ENCODE measurements around the gene CACNA2D3. TPM values are rescaled to one million over a fixed set of nuclear protein-coding genes. Genes with fewer than 3 reads are reported as not detected.

CACNA2D3 gene
- total RNA-seq, 4 donors from 2014 or later, result 0.27 to 1.5 (median 0.79) TPM

DNA sequence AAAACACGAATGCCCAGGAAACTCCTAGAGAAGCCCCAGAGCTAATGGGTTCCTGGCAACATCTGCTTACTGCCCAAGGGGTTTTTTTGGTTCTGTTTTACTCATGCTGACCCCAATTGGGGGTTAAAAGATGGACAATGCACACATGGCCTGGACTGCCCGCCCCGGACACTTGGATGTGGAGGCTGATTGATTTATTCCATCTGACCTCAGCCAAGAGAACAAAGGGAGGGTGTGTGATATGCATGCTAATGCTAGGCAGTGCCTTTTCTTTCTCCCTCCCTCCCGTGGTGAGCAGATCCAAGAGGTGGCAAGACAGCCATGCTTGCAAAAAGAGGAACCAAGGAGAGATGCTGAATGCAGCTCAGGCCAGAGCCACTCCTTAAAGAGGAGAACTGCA lies 808.8 kb downstream of the CACNA2D3 start:
- TF ChIP-seq, protein P1, sequence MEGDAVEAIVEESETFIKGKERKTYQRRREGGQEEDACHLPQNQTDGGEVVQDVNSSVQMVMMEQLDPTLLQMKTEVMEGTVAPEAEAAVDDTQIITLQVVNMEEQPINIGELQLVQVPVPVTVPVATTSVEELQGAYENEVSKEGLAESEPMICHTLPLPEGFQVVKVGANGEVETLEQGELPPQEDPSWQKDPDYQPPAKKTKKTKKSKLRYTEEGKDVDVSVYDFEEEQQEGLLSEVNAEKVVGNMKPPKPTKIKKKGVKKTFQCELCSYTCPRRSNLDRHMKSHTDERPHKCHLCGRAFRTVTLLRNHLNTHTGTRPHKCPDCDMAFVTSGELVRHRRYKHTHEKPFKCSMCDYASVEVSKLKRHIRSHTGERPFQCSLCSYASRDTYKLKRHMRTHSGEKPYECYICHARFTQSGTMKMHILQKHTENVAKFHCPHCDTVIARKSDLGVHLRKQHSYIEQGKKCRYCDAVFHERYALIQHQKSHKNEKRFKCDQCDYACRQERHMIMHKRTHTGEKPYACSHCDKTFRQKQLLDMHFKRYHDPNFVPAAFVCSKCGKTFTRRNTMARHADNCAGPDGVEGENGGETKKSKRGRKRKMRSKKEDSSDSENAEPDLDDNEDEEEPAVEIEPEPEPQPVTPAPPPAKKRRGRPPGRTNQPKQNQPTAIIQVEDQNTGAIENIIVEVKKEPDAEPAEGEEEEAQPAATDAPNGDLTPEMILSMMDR (IDR thresholded peaks at IDR 0.05), result no peak
- no peak for TF ChIP-seq POLR2A (IDR thresholded peaks at IDR 0.05)
- no peak for DNase-seq (ENCODE audit: low spot score in 2 of 2)
- WGBS, 2 donors, result 66 to 71% methylated on average over 4 of the region's 4 CpGs
- intact Hi-C loops (cut with DNase I; ENCODE audit: low total_unique reads), result no loop called here
- no peak overlapping the region for H3K4me3 ChIP-seq (ENCODE audit: low read depth, poor library complexity, severe bottlenecking)

DNA sequence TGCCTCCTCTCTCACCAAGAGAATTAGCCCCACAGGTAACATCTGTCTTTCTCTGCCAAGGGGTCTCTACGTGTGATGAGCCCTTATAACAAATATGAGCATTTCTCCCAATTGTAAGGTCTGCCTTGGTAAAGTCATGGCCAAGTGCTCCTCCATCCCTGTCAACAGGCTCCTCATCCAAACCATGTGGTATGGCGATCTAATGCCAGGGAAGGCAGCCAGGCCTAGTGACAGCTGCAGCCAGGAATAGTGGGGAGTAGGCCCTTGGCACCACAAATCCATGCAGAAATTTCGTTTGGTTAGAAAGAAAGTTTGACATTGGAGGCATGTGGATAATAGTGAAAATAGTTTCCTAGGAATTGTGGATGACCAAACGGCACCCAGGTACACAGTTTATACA lies 810.3 kb downstream of the CACNA2D3 start:
- H3K4me3 ChIP-seq (ENCODE audit: low read depth, poor library complexity, severe bottlenecking), result no peak overlapping the region
- 30 to 38% methylated on average over 4 of the region's 4 CpGs for WGBS, 2 donors
- intact Hi-C loops (cut with DNase I; ENCODE audit: low total_unique reads), result no loop called here
- DNase-seq (ENCODE audit: low spot score in 2 of 2), result no peak
- TF ChIP-seq POLR2A (IDR thresholded peaks at IDR 0.05), result no peak
- TF ChIP-seq, protein P1 (IDR thresholded peaks at IDR 0.05), result no peak

GRCh38 chr3:54935869-54936268 lies 813.5 kb downstream of the CACNA2D3 start:
- no peak for DNase-seq (ENCODE audit: low spot score in 2 of 2)
- WGBS, 2 donors, result 87 to 89% methylated on average over 3 of the region's 3 CpGs
- TF ChIP-seq, protein P1 (IDR thresholded peaks at IDR 0.05), result no peak
- TF ChIP-seq POLR2A (IDR thresholded peaks at IDR 0.05), result no peak
- no peak overlapping the region for H3K4me3 ChIP-seq (ENCODE audit: low read depth, poor library complexity, severe bottlenecking)
- intact Hi-C loops (cut with DNase I; ENCODE audit: low total_unique reads), result no loop called here

DNA sequence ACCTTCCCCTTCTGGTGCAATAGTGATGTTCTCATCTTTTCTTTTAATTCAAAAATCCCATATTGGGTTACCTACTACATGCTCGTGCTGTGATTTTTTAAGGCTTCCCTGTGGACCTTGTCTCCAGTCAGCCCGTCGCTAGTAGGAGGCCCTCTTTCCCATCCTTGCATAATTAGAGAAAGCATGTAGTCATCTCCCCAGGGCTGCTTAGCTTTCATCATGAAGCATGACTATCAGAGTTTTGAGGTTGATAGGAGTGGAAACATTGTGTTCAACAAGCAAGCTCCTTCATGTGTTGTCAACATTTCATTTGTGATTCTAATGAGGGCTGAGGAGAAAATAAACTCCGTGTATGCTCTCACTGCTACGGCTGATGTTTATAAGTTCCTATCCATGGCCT lies 814.2 kb downstream of the CACNA2D3 start:
- 80 to 84% methylated on average over 5 of the region's 5 CpGs for WGBS, 2 donors

DNA sequence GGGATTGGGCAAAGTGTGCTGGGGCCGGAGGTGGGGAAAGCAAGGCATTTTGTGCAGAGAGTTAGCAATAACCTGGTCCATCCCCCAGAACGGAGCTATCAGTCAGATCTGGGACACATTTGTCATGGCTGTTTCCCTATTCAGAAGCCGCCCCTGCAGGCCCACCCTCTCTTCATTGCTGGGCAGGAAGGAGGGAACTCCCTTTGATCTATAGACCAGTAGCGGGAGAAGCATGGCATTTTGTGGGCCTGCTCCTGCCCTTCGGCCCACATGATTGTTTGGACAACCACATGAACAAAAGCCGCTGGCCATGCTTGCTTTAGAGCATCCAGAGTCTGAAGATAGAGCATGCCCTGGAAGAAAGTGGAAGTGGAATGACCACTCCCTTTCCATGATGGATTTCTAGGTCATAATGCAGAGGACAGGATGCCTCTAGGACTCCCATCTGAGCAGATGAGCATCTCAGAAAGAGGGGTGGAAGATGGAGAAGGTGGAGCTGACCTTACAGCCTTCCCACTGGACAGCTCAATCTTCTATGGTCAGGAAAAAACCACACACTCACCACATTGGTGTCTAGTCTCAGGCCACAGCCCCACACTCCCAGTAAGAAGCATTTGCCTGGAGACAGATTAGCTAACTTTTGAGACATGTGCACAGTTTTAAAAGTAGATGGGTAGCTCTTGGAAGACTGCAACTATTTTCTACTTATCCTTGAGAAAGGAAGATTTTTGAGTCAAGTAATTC lies 817.4 kb downstream of the CACNA2D3 start:
- WGBS, 2 donors, result 60 to 74% methylated on average over 6 of the region's 6 CpGs
- TF ChIP-seq, protein P1 (IDR thresholded peaks at IDR 0.05), result no peak
- TF ChIP-seq POLR2A (IDR thresholded peaks at IDR 0.05), result no peak

More for the DNA sequence above, 814.2 kb downstream of the CACNA2D3 start:
- DNase-seq (ENCODE audit: low spot score in 2 of 2), result no peak
- no peak overlapping the region for H3K4me3 ChIP-seq (ENCODE audit: low read depth, poor library complexity, severe bottlenecking)
- intact Hi-C loops (cut with DNase I; ENCODE audit: low total_unique reads), result no loop called here
- no peak for TF ChIP-seq POLR2A (IDR thresholded peaks at IDR 0.05)
- TF ChIP-seq, protein P1 (IDR thresholded peaks at IDR 0.05), result no peak

DNA sequence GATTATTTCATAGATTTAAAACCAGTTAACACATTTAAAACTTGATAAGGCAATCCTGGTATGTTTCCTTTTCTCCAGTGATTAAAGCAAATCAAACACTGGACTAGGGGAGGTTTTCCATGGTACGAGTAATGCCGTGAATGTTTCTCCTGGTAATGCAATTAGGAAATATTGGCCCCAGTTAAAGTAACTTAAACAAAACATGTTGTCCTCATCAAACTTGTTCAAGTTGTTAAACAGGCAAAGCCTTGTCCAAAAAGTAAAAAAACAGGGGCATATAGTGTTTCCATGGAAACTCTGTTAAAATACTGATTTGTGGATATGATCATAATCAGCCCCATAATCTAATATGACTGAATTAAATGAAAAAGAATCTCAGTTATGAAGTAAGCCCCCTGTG lies 818.6 kb downstream of the CACNA2D3 start:
- DNase-seq (ENCODE audit: low spot score in 2 of 2), result no peak
- WGBS, 2 donors, result 76 to 83% methylated on average over 2 of the region's 2 CpGs
- TF ChIP-seq, protein P1 (IDR thresholded peaks at IDR 0.05), result no peak
- TF ChIP-seq POLR2A (IDR thresholded peaks at IDR 0.05), result no peak
- intact Hi-C loops (cut with DNase I; ENCODE audit: low total_unique reads), result no loop called here
- no peak overlapping the region for H3K4me3 ChIP-seq (ENCODE audit: low read depth, poor library complexity, severe bottlenecking)

More for the DNA sequence above, 817.4 kb downstream of the CACNA2D3 start:
- intact Hi-C loops (cut with DNase I; ENCODE audit: low total_unique reads), result no loop called here
- no peak for DNase-seq (ENCODE audit: low spot score in 2 of 2)
- no peak overlapping the region for H3K4me3 ChIP-seq (ENCODE audit: low read depth, poor library complexity, severe bottlenecking)

Measured in lower leg skin (tissue), 4 donors.